GM18507 (cell line): ENCODE data around the gene ABCB1.

Experiments
- DNase-seq: peaks from one replicate; pipeline ENCODE4 v3.0.0; 2011; ENCODE audit warnings: low read depth; ENCODE audit not compliant: insufficient read length; ENCODE audit errors: extremely low spot score
- FAIRE-seq: peaks from 2 replicates; lab custom pipeline; 2011; peaks lifted over from hg19 to GRCh38; lab: Jason Lieb, UNC

Gene ABCB1

GRCh38 chr7:87528730-87529129 lies 72.0 kb downstream of the ABCB1 start:
- FAIRE-seq (no peak), DNase-seq (no peak)

GRCh38 chr7:87518735-87519134 lies 81.9 kb downstream of the ABCB1 start:
- DNase-seq: no peak
- no peak for FAIRE-seq

GRCh38 chr7:87517891-87518290 lies 82.8 kb downstream of the ABCB1 start:
- no peak for FAIRE-seq

GRCh38 chr7:87517136-87517815 lies 83.4 kb downstream of the ABCB1 start:
- DNase-seq (no peak), FAIRE-seq (no peak)

More at GRCh38 chr7:87517891-87518290, 82.8 kb downstream of the ABCB1 start:
- no peak for DNase-seq

GRCh38 chr7:87513735-87514335 lies 86.8 kb downstream of the ABCB1 start:
- no peak for FAIRE-seq
- no peak for DNase-seq

- FAIRE-seq (no peak), DNase-seq (no peak)
Measured at GRCh38 chr7:87512906-87513305, 87.8 kb downstream of the ABCB1 start.

GRCh38 chr7:87511510-87511909 lies 89.2 kb downstream of the ABCB1 start:
- no peak for FAIRE-seq
- no peak for DNase-seq

- FAIRE-seq (no peak), DNase-seq (no peak)
Measured at GRCh38 chr7:87510411-87510875, 90.2 kb downstream of the ABCB1 start.

GRCh38 chr7:87507446-87507845 lies 93.2 kb downstream of the ABCB1 start:
- FAIRE-seq (no peak), DNase-seq (no peak)

GRCh38 chr7:87506246-87507180 lies 94.2 kb downstream of the ABCB1 start:
- FAIRE-seq (peak; percentile 61), DNase-seq (no peak)

- FAIRE-seq: no peak
- DNase-seq: no peak
Measured at GRCh38 chr7:87505557-87506245, 95.0 kb downstream of the ABCB1 start.

- no peak for DNase-seq
- FAIRE-seq: no peak
Measured at GRCh38 chr7:87505122-87505521, 95.6 kb downstream of the ABCB1 start.

- no peak for FAIRE-seq
- no peak for DNase-seq
Measured at GRCh38 chr7:87499494-87499893, 101.2 kb downstream of the ABCB1 start.

GRCh38 chr7:87498893-87499292 lies 101.8 kb downstream of the ABCB1 start:
- FAIRE-seq (peak; percentile 45), DNase-seq (no peak)

GRCh38 chr7:87497482-87497881 lies 103.2 kb downstream of the ABCB1 start:
- FAIRE-seq: no peak
- no peak for DNase-seq

- FAIRE-seq: no peak
Measured at GRCh38 chr7:87495366-87495765, 105.3 kb downstream of the ABCB1 start.

GRCh38 chr7:87494454-87494853 lies 106.2 kb downstream of the ABCB1 start:
- DNase-seq (no peak), FAIRE-seq (no peak)

More at GRCh38 chr7:87495366-87495765, 105.3 kb downstream of the ABCB1 start:
- no peak for DNase-seq

GRCh38 chr7:87483131-87483530 lies 117.6 kb downstream of the ABCB1 start:
- FAIRE-seq: no peak

GRCh38 chr7:87482115-87482514 lies 118.6 kb downstream of the ABCB1 start:
- no peak for FAIRE-seq
- no peak for DNase-seq

More at GRCh38 chr7:87483131-87483530, 117.6 kb downstream of the ABCB1 start:
- no peak for DNase-seq

- no peak for FAIRE-seq
- DNase-seq: no peak
Measured at GRCh38 chr7:87480386-87480785, 120.3 kb downstream of the ABCB1 start.
